GM10847 (cell line): Measurements from ENCODE around the gene PBRM1.

ENCODE experiments used
- POLR2A ChIP-seq: IDR thresholded peaks from 2 replicates; pipeline ENCODE4 v1.6.1; 2011; ENCODE audit not compliant: insufficient read length; ENCODE audit errors: extremely low read depth

Gene PBRM1

DNA sequence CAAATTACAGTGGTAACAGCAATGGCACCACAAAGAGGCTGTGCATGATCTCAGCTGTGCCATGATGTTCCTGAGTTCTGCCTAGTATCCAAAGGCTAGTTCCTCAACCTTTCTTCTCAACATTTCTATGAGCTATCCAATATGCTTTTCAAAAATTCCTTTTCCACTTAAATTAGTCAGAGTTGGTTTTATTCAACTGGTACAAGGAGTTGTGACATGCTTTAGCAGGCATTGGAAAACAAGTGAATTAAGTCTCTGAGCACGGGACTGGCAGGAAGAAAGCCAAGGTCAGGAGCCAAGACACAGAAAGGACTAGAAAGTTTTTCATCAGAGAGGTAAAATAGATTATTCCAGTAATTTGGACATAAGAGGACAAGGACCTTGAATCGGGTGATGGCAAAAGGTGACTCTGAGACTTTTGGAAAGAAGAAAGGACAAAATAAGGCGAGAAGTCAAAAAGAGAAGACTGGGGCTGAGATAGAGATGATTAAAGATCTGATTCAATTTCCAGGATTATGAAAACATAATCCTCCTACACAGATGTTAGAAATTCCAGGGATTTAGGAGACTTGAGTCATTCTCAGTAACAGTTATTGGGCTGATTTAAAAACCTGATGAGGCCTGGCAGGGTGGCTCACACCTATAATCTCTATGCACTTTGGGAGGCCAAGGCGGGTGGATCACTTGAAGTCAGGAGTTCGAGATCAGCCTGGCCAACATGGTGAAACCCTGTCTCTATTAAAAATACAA, 36.1 kb downstream of the PBRM1 start:
- no peak for TF ChIP-seq POLR2A

GRCh38 chr3:52645549-52645948, 40.2 kb downstream of the PBRM1 start:
- no peak for TF ChIP-seq POLR2A

- TF ChIP-seq POLR2A: no peak
Observed at GRCh38 chr3:52636673-52637072, 49.0 kb downstream of the PBRM1 start.

DNA sequence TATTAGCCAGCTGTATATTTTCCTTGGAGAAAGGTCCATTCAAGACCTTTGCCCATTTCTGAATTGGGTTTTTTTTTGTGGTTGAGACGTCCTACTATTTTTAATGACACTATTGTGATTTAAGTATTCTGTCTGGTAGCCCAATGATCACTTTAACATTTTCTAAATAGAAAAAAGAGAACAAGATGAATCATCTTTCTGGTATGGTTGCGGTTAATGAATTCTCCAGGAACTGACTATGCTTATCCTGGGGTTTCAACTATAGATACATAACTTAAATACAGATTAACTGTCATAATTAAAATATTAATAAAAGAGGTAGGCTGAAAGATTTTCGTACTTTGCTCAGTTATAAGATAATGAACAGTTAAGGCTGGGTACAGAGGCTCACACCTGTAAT, 51.9 kb downstream of the PBRM1 start:
- no peak for TF ChIP-seq POLR2A

DNA sequence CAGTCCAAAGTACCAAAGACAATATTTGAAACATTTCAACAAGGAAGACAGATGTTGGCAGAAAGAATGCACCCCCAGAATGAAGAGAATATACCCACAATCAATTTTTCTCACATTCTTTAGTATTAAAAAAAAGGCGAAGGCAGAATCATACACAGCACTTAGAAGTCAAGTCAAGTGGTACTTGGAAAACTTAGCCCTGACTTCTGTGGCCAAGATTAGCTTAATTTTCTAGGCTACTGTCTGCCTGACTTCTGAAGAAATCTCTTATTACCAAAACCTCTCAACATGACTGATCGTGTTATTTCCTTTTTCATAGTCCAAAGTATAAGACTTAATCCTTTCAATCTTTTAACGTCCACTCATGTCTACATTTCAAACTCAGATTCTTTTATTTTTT, 60.7 kb downstream of the PBRM1 start:
- no peak for TF ChIP-seq POLR2A

DNA sequence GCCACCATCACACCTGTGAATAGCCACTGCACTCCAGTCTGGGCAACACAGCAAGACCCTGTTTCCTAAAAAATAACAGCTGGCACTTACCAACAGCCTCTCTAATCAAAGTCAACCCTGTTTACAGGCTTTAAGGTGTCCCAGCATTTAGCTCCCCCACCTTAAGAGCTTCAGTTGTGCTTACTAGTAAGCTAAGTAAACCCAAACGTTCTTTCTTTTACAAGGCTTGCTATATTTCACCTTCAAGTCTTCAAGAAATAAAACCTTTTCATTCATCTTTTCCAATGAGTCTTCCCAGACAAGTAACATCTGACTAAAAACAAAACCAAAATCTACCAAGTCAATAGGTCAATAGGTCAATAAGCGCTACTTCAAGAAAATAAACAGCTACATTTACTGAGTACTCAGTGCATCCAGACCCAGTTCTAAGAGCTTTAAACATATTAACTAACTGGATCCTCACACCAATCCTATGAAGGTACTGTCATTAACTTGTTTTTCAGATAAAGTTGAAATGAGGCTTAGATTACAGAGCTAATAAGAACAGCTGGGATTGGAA, 62.4 kb downstream of the PBRM1 start:
- TF ChIP-seq POLR2A: no peak

- no peak for TF ChIP-seq POLR2A
Observed at GRCh38 chr3:52620580-52620979, 65.1 kb downstream of the PBRM1 start.

- no peak for TF ChIP-seq POLR2A
Observed at GRCh38 chr3:52615166-52615565, 70.5 kb downstream of the PBRM1 start.

DNA sequence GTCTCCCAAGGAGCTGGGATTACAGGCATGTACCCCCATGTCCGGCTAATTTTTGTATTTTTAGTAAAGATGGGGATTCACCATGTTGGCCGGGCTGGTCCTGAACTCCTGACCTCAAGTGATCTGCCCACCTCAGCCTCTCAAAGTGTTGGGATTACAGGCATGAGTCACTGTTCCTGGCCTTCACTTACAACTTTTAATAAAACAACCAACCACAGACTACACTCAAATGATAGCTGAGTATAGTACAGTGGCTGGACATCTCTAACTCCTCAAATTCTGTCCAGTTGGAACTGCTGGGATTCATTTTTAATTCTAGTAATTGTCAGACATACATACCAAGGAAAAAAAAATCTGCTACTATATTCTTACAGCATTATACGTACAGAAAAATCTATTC, 71.0 kb downstream of the PBRM1 start:
- TF ChIP-seq POLR2A: no peak

- no peak for TF ChIP-seq POLR2A
Observed at GRCh38 chr3:52609316-52609815, 76.3 kb downstream of the PBRM1 start.

DNA sequence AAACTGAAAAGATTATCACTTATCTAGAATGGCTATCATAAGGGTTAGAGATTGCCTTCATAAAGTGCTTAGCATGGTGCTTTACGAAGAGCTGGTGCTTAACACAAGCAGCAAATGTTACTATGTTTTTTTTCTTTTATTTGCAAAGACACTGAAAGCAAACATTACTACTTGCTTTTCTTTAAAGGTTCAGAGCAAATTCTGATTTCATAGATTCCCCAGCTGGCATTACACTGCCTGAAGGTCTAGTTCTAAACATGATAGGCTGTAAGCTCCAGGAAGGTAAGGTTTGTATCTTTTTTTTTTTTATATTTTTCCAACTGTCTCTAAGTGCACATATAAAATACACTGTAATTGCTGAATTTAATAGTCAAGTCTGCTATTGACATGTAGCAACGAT, 77.4 kb downstream of the PBRM1 start:
- TF ChIP-seq POLR2A: no peak

DNA sequence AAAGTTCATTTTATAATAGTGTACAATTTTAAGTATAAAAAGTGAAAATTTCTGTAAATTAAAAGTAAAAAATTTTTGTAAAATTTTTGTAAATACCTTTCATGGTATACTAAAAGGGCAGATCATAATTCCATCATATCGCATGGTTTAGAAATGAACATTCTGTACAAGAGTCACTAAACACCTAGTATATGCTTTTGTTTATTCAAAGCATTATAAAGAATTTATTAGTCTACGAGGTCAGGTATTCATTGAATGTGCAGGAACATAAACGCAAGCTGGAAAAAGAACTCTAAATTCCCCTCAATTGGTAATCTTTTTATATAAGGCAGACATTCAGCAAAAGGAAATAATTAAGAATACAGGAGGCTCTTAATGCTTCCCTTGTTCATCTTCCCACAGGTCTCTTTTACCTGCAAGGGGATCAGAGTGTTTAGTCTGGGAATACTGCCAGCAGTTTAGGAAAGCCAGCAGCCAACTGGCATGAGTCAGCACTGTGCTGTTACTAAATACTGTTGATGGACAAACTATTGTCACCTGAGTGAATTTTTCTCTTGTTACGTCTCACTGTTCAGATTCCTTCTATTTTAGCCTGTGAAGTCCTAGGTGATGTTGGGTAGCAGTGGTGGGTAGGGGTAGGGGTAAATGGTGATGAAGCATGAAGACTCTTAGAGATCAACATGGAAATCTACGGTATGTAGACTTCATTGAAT, 79.2 kb downstream of the PBRM1 start:
- no peak for TF ChIP-seq POLR2A

DNA sequence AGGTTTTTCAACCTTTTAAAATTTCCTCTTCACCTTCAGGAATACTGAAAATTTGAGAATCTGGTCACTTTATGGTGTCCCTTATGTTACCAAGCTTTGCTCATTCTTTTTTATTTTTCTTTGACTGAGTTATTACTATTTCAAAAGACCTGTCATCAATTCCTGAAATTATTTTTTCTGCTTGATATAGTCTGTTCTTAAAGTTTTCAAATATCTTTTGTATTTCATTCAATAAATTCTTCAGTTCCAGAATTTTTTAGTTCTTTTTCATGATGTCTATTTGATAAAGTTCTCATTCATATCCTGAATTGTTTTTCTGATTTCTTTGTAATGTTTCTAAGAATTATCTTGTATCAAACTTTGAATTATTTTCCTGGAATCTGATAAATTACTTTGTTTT, 85.5 kb downstream of the PBRM1 start:
- no peak for TF ChIP-seq POLR2A

GRCh38 chr3:52596658-52597265, 89.0 kb downstream of the PBRM1 start:
- no peak for TF ChIP-seq POLR2A

GRCh38 chr3:52593103-52593502, 92.6 kb downstream of the PBRM1 start:
- TF ChIP-seq POLR2A: no peak
